ENCODE data around the gene ECM2.

GRCh38 chr9:92507005-92507404, 28.8 kb downstream of the ECM2 start:
- no peak for TF ChIP-seq AHR (CRISPR knock-in tag; IDR thresholded peaks at IDR 0.05)
- no peak for TF ChIP-seq SMC3 (IDR thresholded peaks at IDR 0.05; ENCODE audit: low read length)
- TF ChIP-seq, protein P1, sequence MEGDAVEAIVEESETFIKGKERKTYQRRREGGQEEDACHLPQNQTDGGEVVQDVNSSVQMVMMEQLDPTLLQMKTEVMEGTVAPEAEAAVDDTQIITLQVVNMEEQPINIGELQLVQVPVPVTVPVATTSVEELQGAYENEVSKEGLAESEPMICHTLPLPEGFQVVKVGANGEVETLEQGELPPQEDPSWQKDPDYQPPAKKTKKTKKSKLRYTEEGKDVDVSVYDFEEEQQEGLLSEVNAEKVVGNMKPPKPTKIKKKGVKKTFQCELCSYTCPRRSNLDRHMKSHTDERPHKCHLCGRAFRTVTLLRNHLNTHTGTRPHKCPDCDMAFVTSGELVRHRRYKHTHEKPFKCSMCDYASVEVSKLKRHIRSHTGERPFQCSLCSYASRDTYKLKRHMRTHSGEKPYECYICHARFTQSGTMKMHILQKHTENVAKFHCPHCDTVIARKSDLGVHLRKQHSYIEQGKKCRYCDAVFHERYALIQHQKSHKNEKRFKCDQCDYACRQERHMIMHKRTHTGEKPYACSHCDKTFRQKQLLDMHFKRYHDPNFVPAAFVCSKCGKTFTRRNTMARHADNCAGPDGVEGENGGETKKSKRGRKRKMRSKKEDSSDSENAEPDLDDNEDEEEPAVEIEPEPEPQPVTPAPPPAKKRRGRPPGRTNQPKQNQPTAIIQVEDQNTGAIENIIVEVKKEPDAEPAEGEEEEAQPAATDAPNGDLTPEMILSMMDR (CRISPR knock-in tag; IDR thresholded peaks at IDR 0.05) = 0 out of 2 replicates have a peak, but pooled peaks have one; percentile 11
- TF ChIP-seq, protein P2, sequence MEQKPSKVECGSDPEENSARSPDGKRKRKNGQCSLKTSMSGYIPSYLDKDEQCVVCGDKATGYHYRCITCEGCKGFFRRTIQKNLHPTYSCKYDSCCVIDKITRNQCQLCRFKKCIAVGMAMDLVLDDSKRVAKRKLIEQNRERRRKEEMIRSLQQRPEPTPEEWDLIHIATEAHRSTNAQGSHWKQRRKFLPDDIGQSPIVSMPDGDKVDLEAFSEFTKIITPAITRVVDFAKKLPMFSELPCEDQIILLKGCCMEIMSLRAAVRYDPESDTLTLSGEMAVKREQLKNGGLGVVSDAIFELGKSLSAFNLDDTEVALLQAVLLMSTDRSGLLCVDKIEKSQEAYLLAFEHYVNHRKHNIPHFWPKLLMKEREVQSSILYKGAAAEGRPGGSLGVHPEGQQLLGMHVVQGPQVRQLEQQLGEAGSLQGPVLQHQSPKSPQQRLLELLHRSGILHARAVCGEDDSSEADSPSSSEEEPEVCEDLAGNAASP (CRISPR knock-in tag; IDR thresholded peaks at IDR 0.05; ENCODE audit: borderline replicate concordance) = no peak
- no peak for TF ChIP-seq POLR2AphosphoS5 (IDR thresholded peaks at IDR 0.05; ENCODE audit: low read depth, low read length)
- no peak for TF ChIP-seq ZNF616 (CRISPR knock-in tag; IDR thresholded peaks at IDR 0.05; ENCODE audit: low read depth)
- no peak for TF ChIP-seq POLR2A (IDR thresholded peaks at IDR 0.05; ENCODE audit: insufficient read depth in 1 of 2, low read depth in 2 of 2, low read length in 2 of 2)
- TF ChIP-seq CREB1 (IDR thresholded peaks at IDR 0.05) = no peak
- no peak for TF ChIP-seq CREB1 (CRISPR knock-in tag; IDR thresholded peaks at IDR 0.05)

Data from HepG2 (cell line).